Ammon's horn (tissue), 1 donor: Measurements from ENCODE around the gene ATG10.
A peak's percentile ranks its signal among the peaks of the same experiment; 100 is the strongest.
"Not testable (repeated sequence)": the region's sequence is repeated elsewhere in the genome, so short reads cannot be mapped to it uniquely, and the experiment has no call there.

ENCODE experiments used
- DNase-seq: peaks from one replicate; pipeline ENCODE4 v3.0.0-alpha.2; 2016; ENCODE audit warnings: low spot score

Gene ATG10

DNA sequence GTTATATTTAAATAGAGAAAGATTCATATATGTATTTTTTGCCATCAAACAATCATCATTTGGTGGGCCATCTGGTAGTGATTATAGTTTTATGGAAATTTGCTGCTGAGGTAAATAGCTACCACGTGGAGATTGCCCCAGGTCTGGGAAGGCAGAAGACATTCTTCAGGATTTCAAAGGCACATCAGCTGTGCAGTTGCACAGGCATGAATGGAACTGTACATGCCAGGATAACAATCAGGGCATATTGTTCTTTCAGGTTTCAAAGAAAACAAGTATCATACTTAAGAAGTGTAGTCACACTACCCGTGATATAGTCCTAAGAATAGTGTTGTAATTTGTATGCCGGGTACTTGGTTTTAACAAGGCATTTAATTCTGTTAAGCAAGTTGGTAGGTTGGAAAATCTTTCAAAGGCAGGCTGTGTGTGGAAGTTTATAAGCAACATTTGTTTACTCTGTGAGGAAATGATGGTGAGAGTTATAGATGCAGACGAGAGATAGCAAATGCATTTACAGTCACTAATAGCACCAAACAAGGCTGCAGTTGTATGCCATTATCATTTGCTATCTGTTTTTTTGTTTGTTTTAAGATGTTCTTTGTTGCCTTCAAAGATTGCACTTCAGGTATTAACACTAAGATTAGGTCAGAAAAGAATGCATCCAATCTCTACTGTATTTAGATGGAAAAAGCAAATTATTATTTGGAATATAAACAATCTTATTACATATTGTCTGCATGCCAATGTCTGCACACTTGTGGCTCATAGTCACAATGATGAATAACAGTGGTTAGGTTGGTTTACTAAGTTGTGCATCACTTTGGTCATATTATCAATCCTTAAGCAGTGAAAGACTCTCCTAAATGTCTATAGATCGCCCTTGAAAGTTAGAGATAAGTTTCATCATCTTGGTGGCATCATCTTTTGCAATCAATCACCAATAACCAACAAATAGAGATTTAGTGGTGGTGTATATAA lies 251.1 kb downstream of the ATG10 start:
- no peak for DNase-seq

DNA sequence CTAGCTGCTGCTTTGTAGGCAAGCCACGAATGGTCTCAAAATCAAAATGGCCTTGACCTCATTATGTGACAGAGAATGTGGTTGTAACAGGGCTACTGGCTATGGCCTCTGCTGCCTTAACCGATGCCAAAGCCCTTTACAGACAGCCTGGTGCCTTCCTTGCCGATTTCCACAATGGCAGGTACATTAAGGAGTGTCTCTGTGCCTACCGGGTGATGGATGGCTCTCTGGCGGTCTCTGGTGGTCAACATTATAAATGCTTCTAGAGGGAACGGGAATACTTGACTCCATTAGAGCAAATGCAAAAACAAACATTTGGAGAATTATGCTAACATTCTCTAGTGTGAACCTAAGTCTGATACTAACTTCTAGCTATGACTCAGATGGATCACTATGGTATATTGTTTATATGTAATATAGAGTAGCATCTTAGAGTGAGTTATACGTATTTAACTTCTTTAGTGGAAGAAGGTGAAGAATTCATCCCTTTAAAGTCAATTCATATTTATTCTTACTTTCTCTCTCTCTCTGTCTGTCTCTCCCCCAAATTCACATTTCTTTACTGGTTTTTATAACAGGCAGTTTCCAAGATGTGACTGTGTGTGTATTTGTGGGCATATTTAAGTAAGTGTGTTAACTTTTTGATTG lies 253.8 kb downstream of the ATG10 start:
- peak; percentile 79 for DNase-seq

DNA sequence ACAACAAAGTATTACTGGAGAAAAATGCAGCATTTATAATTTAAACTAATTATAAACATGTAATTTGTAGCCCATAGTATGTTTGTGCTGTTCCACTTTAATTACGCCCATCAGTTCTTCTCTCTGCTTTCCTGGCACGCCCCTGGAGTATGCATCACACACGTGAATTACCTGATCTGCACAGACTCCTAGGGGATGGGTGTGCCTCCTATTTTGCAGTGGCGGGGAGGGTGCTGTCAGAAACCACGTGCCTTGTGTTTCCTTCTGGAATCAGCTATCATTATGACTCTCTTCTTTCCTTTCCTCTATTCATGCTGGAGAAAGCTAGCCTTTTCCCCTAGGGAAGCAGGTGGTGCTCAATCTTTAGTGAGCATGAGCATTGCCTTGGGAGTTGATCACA lies 263.1 kb downstream of the ATG10 start:
- no peak for DNase-seq

DNA sequence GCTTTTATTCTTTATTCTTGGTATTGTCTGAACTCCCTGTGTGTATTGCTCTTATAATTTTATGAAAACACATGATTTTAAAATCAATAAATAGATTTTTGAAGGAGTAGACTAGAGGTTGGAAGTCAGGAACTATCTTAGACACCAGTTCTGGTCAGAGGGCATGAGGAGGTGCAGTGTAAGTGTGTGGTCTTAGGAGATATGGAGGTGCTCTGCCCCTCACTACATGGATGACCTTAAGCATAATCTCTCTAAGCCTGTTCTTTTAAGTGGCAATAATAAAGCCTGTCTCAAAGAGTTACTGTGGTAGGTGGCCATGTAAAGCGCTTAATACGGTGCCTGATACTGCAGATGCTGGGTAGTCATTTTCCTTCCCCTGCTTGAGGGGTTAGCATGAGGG lies 272.3 kb downstream of the ATG10 start:
- DNase-seq: no peak

DNA sequence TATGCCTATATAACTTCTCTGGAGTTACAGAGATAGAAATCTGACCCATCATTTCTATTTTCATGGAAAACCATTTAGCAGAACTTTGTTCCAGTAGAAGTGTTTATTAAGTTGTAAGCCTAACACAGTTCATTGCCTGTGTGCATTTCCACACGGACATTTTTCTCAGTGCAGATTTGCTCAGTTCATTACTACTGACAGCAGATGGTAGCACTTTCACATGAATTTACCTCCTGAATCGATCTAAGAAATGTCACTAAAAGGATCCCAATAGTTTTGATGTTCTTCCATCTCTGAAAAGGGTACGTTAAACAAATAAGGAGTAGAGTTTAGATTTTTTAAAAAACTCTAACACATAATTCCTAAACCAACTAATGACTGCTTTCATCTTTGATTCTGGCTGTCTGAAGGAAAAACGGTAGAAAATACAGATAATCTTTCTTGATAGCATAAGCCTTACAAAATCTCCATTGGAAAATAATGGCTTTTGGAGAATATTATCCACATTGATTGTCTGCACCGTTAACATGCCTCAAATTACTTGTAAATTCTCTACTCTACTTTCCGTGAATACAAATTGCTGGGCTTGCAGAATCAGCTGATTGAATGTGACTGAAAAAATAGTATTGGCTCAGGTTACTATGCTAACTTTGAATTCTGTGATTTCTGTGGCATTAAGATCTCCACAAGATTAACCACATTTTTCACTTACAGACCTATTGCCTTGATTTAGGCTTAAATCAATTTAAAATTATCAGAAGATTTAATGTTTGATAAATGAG lies 273.2 kb downstream of the ATG10 start:
- peak; percentile 53 for DNase-seq

DNA sequence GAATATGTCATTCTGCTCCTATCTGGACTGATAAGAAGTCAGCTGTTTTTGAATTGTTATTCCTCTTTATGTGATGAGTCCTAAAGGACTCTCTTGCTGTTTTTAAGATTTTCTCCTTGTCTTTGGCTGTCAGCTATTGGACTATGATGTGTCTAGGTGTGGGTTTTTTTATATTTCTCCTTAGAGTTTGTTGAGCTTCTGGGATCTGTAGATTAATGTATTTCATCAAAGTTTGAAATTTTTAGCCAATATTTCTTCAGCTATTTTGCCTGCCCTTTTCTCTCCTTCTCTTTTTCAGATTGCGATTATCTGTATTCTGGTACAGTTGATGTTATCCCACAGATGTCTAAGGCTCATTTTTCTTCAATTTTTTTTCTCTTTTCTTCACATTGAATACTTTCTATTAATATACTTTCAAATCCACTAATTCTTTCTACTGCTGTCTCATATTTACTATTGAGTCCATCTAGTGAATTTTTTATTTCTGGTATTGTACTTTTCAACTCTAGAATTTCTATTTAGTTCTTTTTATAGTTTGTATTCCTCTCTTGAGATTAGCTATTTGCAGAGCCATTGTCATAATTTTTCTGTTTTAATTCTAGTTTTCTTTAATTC lies 275.2 kb downstream of the ATG10 start:
- DNase-seq: no peak

DNA sequence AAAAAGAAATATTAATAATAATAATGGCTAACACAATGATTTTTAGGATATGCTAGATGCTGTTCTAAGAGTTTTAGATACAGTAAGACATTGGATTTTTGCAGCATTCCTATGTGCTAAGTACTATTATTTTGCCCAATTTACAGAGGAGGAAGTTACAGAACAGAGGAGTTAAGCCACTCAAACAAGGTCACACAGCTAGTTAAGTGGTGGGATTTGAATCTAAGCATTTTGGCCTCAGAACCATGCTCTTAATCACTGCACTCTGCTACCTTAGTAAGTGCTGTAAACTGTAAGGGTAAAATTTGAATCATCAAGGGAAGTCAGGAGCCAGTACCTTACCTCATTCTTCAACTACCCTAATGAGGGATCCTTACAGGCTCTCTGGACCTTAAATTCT lies 280.9 kb downstream of the ATG10 start:
- no peak for DNase-seq

DNA sequence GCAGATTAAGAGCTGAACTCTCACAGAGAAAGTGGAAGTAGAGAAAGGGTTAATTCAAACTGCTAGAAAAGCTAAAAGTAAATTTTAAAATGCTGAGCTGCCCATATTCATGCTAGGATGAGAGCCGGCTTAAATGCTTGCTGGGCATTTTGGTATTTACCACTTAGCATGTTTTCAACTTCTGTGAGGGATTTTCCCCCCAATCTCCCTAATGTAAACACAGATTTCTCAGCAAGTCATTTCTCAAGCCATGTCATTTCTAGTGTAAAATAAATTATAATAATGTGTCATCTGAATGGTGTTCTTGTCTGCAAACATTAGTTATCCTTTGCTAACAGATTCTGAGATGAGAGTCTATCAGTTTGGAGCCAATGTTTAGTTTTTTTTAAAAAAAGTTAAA lies 284.0 kb downstream of the ATG10 start:
- no peak for DNase-seq

DNA sequence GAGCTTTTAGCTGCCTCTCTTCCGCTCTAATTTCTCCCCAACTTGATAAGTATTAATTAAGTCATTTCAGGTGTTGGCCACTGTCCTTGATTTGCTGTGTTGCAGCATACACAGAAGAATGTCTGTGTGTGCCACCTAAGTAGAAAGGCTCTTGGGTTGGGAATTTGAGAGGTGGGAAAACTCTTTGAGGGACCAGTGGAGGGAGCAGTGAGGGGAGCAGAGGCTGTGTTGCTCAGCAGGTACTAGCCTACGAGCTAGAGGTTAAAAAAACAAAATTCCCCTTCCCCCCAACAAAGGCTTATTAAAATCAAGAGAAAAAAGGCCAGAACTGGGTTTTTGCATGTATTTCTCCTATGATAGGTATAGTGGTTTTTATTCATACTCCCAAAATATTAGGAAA lies 285.4 kb downstream of the ATG10 start:
- DNase-seq: no peak

DNA sequence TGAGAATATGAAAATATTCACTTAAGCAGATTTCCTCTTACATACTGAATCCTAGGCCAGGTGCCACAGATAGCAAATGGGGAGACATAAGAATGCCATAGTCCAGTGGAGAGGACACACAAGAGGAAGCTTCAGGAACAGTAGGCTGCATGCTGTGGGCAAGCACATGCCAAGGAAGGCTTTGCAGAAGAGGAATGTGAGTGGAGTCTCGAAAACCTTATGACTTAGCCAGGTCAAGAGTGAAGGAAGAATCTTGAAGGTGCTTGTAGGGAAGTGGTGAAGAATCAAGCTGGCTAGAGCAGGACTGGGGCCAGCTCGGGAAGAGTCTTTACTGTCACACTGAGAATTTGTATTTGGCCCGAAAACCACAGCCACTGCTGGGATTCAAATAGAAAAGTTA lies 285.9 kb downstream of the ATG10 start:
- no peak for DNase-seq

DNA sequence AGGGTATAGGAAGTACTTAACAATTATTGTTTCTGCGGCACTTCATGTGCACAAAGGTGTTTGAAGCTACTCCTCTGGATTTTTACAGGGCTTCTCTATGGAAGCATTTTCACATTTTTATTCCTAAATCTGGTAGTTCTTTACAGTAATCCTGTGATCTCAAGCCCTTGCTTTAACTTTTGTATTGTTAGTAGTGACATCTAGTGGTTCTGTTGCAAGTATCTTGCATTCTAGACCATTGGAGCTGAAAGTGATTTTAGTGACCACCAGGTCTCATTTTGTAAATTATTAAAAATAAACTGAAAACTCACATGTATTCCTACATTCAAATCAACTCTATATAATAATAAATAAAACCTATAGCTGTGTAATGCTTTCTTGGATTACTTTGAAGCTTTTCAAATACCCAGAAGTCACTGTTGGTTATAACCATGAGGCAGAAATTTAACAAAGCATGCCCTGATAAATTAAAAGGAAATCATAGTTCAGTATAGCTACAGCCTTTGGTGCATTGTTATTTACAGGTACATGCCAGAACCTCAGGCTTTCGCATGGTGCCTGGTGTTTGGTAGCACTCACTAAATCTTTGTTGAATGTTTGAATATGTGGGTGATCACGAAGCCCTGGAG lies 287.5 kb downstream of the ATG10 start:
- peak; percentile 13 for DNase-seq

DNA sequence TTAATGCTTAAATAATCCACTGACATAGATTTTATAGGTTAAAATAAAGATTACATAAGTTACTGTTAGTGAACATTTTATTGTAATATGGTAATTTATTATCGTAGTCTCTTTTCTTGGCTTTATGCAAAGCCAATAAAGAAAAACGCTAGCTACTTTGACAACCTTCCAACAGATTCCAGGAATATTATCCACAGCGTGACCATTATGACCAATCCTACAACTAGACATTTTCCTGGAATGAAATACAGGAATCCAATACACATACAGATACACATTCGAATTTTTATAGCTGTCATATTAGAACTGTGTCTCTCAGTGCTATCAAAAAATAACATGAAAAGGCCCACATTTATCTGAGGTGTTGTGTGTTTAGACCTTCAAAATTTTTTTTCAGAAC lies 293.2 kb downstream of the ATG10 start:
- no peak for DNase-seq

DNA sequence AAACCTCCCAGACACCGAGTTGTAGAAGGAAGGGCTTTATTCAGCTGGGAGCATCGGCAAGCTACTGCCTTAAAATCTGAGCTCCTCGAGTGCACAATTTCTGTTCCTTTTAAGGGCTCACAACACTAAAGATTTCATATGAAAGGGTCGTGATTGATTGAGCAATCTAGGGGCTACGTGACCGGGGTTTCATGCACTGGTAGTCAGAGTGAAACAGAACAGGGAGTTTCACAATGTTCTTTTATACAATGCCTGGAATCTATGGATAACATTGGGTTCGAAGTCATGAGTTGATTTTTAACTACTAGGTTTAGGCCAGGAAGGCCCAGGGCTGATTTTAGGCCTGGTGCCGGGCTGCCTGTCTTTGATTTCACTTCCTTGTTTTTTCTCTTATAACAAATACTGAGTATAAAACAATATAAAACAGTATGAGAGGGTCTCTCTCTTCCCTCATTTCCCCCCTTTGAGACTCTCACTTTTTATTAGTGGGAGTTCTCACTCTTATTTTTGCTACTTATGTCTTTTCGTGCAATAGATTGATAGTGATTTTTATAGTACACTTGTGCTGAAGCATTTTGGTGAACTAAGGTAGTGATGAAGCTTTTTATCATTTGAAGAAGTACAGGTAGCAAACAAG lies 295.6 kb downstream of the ATG10 start:
- not testable (repeated sequence) for DNase-seq

DNA sequence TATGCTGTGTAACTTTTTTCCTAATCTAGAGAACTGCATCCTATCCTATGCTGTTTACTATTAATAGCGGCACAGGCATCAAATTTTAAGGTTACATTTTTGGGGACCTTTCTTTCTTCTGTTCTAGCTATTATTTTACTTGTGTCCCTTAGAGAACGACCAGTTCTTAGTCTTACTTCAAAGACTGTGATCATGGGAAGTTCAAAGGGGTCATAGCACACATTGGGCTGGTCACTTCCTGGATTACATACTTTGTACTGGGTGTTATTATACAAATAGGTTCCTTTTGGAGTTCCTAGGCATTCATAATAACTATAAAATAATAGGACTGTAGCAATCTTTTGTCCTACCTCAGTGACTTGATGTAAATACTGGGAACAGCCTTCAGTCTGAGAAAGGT lies 297.5 kb downstream of the ATG10 start:
- not testable (repeated sequence) for DNase-seq

DNA sequence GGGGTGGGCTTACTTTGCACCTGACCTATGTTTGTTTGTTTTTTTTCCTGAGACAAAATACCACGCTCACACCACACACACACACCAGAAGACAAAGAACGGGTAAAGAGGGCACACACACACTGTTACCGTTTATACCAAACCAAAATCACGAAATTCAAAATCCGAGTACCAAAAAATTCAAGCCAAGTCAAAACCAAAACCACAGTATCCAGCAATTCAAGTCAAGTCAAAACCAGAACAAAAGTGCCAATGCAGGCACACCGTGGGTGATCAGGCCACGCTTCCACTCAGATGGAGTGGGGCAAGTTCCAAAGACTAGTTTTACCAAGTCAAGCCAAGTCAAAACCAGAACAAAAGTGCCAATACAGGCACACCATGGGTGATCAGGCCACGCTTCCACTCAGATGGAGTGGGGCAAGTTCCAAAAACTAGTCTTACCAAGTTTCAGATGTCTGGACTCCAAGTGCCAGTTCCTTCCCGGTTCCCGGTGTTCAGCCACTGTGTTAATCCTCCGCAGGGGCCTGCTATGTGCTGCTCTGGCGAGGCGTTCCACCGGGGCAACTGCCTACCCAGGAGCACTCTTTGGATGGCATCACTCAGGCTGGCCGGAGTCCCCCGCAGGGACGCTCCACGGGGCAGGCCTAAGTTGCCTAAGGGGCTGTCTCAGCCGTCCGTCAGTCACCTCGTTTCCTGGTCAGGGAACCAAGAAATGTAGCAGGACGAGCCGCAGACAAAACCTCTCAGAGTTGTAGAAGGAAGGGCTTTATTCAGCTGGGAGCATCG lies 300.9 kb downstream of the ATG10 start:
- DNase-seq: not testable (repeated sequence)

DNA sequence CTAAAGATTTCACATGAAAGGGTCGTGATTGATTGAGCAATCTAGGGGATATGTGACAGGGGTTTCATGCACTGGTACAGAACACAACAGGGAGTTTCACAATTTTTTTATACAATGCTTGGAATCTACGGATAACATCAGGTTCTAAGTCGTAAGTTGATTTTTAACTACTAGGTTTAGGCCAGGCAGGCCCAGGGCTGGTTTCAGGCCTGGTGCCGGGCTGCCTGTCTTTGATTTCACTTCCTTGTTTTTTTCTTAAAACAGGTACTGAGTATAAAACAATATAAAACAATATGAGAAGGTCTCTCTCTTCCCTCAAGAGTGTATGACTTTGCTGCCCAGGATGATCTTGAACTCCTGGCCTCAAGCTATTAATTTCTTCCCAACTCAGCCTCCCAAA lies 301.6 kb downstream of the ATG10 start:
- not testable (repeated sequence) for DNase-seq

DNA sequence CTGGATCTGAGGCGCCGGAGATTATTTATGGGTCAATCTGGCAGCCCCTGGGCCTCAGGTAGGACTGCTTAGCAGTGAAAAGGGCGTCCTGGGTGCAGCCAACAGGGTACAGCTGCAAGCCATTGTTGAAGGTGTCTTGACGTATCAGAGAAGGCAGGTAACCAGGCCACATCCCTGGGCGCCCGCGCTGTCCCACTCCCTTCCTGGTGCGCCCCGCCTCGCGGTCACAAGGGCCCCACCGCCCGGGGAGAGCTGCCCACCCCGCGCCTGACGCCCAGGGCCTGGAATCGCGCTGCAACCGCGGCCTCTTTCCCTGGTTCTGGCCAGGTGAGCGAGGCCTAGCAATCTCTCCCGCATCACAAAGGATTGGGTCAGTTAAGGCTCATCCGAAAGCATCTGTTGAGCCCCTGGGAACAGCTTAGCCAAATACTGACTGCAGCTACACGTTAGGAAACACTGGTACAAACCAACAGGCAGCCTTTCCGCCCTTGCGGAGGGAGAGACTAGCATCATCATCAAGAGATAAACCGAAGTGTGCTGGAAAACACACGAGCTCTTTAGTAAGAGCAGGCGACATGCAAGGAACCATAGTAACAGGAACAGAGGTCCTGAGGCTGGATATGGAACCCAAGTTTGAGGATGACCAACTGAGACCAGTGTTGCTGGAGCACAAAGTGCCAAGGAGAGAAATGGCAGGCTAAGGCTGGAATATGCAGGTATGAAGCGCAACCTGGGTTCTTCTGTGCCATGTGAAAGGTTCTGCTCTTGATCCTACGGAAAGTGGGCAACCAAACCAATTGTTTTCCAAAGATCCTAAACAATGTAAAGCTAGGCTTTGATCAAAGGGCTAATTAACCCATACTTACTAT lies 302.8 kb downstream of the ATG10 start:
- DNase-seq: no peak

DNA sequence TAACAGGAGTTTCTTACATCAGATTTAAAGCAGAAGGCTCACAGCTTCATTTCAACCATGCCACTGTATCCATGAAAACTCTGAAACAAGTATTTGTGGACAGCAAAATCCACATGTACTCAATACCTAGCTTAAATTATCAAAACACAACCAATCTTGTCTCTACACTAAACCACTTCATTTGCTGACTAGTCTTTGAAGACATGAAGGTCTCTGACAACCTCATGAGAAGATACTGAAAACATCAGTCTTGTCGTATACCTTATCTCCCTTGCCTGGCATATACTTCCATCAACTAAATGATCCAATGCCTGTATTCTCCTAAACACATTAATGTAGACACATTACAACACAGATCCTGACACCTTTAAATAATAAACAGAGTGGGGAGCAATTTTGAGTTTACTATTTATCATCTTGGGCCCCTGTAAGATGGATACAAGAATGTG lies 303.4 kb downstream of the ATG10 start:
- no peak for DNase-seq
